NCI-H1048 (cell line): ENCODE results near the gene PPM1H.

Source experiments
- DNase-seq: peaks from one replicate; lab custom pipeline; 2025; lab: John Stamatoyannopoulos, UW

The PPM1H gene

DNA sequence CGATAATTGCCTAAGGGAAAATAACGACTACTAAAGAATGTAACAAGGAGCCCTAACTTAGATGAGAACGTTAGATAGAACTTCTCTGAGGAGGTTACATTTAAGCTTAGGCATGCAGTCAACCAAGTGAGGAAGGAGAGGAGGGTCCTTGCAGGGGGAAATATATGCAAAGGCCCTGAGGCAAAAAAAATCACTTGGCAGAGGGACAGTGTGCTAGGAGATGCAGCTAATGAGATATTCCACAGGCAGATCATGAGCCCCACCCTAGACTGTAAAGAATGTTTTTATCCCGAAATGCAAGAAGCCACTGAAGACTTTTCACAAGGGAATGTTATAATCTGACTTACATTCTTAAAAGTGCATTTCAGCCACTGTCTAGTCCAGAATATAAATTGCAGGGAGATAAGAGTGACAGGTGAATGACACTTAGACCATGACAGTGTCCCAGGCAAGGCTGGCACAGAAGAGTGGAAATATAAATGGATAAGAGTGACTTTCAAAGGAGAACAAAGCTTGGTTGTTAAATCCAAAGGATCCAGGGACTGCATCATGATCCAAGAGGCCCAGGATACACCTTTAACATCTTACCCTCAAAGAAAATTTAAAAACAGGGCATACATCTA, 61.0 kb downstream of the PPM1H start:
- no peak for DNase-seq

DNA sequence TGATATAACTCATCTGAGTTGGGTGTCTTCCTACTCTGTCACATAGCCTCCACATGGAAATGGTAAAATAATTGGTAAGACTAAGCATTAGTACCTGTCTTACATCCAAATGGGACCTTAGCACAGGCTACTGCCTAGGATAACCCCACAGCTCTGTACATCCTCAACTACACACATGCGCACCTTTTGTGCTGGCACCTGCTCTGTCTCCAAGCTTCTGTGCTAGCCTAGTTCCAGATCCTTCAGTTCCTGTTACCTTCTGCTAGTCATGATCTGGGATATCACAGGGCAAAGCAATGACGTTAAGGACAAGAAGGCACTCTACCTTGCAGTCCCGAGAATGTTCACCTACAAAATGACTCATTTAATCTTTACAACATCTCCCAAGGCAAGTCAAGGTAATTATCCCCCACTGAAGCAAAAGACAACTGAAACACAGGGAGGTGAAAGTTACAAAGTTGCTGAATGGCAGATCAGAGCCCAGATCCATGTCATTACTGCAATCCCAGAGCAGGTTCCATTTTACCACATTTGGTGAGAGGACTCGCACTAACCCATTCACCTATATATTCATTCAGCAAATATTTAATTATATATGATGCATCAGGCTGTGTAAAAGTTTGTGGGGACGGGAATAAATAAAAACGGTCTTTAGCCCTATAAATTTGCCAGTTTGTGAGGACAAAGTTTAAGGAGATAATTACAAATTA, 61.7 kb downstream of the PPM1H start:
- DNase-seq = no peak

DNA sequence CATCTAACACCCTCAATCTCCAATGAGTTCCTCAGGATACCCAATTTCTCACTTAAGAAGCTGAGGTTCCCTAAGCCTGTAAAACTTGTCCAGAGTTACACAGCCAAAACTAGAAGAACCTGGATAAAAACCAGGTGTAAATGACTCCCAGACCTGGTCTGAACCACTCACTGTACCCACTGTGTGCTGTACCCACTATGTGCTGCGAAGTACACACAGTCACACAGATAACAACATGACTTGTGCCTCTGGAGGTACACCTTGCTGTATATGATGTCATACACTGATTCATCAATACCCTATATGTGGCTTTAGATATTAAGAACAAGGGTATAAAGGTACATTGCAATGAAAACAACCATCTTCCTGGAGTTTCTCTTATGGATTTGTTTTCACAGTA, 66.1 kb downstream of the PPM1H start:
- DNase-seq = no peak

- no peak for DNase-seq
Measured at GRCh38 chr12:62866451-62867082, 68.4 kb downstream of the PPM1H start.

DNA sequence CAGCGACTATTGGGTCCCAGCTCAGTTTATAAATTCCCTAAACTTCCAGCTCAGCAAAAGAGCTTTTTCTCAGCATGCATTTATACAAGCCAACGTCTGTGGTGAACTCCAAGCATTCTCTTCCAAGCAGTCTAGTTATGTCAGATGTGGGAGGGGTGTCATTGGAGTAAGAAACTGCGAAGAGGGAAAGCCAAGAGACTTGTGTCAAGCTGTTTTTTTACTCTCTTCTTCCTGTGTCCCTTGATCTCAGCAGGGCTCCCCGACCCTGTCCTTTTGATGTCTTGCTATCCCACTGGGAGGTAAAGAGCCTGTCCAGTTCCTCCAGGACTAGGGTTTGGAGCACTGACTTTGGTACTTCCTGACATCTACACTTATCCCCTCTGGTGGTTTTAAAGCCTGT, 69.0 kb downstream of the PPM1H start:
- no peak for DNase-seq

DNA sequence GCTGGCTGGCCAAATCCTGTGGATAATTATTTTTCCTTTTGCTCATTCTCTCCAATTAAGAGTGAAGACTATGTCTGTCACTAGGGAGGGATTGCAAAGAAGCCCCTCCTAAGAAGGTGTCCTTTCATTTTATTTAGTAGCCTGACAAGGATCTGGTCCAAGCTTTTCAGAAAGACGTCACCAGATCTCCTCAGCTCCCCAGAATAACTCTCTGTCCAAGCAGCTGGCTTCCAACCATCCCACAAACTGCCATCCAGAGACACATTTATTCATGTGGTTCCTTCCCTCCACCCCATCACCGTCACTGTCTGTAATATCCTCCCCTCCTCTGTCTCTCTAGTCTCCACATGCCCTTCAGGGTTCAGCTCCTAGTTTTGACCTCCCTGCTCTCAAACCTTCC, 69.9 kb downstream of the PPM1H start:
- DNase-seq = no peak

DNA sequence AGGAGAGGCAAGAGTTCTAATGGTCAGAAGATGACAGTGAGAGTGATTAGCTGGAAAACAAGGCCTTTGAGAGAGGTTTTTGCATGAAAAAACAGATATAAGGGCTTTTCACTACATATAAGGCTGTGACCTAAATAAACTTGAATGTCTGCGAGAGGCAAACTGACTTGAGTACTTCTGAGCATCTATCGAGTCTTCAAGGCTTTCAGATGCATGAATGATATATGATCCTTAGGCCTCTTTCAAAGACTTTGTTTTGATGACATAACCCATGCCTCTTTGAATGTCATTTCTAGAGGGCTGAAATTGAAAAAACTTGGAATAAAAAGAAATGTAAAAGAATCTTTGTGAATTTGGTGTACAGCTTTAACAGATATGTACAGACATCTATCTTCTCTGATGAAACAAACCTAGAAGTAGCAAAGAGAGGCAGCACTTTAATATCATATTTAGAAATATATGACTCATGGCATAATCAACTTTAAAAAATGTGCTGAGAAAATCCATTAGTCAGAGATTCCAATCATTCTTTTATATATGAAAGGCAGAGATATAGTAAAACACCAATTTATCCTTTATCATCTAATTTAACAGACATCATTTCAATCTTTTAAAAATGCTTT, 72.6 kb downstream of the PPM1H start:
- no peak for DNase-seq

DNA sequence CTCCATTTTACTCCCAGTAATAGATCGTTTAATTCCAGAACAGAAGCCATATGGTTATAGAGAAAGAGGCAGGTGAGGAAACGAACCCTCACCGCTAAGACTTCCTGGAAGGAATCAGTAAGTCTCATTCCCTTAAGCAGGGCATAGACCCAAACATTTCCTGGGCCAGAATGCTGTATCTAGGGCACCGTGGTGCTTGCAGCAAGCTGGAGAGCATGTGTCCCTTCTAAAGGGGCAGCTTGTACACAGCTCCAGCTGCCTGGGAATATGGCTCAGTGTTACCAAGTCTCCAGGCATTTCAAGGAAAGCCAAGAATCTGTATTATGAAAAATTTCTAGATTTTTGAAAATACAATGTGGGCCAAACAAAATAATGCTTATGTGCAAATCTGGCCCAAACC, 73.4 kb downstream of the PPM1H start:
- no peak for DNase-seq

- DNase-seq = no peak
Measured at GRCh38 chr12:62860501-62861411, 74.2 kb downstream of the PPM1H start.

- DNase-seq = no peak
Measured at GRCh38 chr12:62860020-62860419, 74.9 kb downstream of the PPM1H start.

DNA sequence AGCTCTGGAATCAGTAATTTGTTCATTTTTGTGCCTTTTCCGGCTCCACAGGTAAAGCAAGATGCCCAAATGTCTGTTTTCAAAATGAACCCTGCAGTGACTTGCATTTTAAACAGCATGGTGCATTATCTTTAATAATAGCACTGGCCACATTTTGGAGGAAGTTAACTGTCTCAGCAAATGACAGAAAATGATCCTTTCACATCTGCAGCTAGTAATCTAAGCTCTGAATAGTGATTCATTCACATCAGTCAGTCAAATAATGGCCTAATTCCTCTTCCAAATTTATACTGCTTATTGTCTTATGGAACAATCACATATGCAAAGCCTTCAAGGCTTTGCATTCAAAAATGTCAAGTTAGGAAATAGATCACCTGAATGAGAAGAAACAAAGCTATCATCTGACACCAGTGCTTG, 75.6 kb downstream of the PPM1H start:
- DNase-seq = no peak

- no peak for DNase-seq
Measured at GRCh38 chr12:62856454-62856853, 78.5 kb downstream of the PPM1H start.

GRCh38 chr12:62854024-62854423, 80.9 kb downstream of the PPM1H start:
- no peak for DNase-seq

GRCh38 chr12:62849398-62849797, 85.6 kb downstream of the PPM1H start:
- no peak for DNase-seq

DNA sequence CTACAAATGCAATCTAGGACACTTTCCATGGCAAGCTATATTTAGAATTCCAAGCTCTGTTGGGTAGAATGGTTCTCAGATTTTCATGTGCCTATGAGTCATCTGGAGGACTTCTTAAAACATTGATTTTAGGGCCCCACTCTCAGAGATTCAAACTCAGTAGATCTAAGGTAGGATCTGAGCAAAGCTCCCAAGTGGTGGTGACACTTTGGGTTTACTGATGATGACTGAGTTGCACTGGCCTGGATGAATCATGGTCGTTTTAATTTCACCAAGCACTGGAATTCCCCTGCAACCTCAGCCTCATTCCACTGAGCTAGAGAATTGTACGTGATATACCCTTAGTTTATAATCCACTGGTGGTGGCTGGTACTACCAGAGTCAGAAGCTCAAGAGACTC, 86.5 kb downstream of the PPM1H start:
- no peak for DNase-seq

GRCh38 chr12:62847709-62848108, 87.2 kb downstream of the PPM1H start:
- DNase-seq = no peak

GRCh38 chr12:62846491-62846890, 88.5 kb downstream of the PPM1H start:
- no peak for DNase-seq

DNA sequence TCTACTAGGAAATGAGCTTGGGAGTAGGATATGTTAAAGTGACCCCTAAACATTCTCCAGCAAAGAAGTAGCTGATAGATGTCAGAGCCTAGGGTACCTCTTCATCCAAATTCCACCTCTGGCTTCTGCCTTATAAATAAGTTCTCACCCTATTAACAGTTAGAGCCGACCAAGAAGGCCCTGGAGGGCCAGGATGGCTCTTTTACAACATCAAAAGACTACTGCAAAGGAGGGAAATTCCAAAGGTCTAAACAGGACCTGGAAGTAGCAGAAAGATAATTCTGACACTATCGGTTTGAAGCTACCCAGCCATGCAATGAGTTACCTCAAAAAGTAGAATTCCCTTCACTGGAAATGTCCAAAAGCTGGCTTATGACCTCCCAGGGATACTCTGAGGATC, 90.0 kb downstream of the PPM1H start:
- DNase-seq = no peak

GRCh38 chr12:62843716-62844115, 91.2 kb downstream of the PPM1H start:
- DNase-seq = no peak

DNA sequence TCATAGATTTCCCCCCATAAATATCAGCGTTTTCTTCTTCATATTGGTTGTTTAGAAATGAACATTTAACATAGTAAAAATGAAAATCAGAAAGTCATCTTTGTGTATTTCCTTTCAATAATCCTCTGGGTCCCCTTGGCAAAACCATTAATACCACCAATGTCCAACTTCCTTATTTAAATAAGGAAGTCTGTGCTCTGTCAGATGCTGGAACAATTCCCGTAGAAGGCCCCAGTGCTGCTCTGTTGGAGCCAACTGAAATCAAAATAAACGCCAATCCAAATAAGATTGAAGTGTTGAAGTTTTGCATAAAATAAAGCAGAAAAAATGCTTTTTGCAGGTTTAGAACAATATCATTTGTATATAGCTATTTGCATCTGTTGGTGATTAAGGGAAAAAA, 93.1 kb downstream of the PPM1H start:
- peak; percentile 50 for DNase-seq

DNA sequence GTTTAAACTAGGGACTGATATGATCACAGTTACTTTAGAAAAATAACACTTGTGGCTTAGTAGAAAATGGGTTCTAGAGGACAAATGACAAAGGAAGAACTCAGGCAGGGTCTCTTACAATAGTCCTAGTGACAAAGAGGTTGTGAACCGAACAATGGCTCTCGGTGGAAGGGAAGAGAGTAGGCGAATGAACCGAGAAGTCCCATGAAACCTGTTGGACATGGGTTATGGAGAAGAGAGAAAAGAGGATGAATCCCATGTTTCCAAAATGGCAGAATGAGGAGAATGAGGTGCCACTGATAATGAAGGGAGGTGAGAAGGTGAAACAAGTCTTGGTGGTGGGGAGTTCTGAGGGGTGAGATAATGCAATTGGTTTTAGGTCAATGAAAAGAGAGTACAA, 94.1 kb downstream of the PPM1H start:
- DNase-seq = no peak
